GM18870 (cell line): Measurements from ENCODE around the gene ADORA2A.
A peak's percentile ranks its signal among the peaks of the same experiment; 100 is the strongest.

Experiments
- ATAC-seq: cut with Tn5 transposase; IDR thresholded peaks from one replicate; pipeline ENCODE4 v1.9.1; 2021; ENCODE audit warnings: moderate library complexity; ENCODE audit not compliant: unreplicated experiment

The ADORA2A gene

DNA sequence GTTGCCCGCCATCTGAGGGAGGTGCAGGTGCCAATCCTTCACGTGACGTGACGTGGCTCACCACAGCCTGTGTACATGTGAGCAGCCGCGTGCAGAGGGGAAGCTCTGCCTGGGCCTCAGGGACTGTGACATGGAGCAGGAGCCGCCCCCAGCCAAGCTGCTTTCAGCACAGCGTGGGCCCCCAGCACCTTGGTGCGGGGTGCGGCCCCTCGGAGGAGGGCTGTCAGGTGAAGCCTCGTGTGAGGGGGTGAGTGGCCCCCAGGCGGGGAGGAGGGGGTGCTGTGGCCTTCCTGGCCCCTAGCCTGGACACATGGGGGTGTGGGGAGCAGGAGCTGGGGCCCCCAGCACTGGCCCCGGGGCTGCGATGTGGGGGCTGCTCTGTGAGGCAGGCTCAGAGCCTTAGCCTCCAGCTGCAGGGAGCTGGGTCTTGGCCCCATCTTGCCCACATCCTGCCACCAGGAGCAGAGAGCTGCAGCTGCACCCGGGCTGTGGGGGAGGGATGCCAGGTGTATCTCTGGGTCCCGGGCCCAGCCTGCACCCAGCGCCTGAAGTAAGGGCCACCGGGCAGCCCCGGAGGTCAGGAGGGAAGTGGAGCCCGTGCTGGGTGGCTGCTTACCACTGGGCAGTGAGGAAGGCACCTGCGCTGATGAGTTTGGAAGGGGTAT is at the start of gene ADORA2A:
Gene ADORA2A (plus strand): TSS at position 100 of the 665 bp plus-strand sequence. CDS start 5,806 bp downstream, outside the sequence.
- peak; percentile 56 for ATAC-seq

DNA sequence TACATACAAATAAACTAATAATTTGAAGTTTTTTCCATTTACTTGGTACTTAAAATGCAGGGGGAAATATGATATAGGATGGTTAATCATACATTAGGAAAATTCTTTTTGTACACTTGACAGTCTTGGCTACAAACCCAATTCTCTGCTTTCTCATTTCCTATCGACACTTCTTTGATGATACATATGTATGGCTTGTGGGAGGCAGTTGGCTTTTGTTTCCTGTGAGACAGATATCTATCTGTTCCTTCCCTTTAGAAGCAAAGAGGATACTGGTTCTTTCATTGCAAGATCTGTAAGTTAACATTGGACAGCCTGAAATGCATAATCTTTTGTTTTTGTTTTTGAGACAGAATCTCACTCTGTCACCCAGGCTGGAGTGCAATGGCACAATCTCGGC is 47.9 kb upstream of the ADORA2A start:
- no peak for ATAC-seq

DNA sequence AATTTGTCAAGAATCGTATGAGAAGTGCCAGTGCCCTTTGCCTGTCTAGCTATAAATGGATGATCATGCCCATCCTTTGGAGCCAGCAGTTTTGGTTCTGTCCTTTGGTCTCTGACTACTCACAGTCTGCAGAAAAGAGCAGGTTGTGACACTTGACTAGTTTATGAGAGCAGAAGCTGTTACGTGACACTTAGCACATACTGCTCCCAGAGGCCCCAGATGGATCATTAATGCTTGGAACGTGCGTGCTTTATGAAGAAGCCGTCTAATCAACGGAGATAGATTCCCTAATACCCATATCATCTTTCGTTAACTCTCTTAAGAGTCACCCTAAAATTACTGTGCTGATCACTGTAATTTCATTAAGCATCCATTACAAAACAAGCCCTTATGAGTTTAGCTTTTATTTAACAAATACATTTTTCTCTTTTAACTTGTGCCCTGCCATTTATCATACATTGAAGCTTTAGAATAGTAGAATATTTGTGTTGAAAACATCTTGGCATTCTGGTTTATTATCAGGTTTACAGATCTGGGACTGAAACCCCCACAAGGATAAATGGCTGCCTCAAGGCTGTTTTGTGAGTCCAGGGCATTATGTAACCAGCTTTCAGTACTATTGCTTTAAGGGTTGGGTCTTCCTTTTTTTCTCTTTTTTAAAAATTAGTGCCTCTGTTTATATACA is 47.0 kb upstream of the ADORA2A start:
- no peak for ATAC-seq

GRCh38 chr22:24380905-24381230 is 46.5 kb upstream of the ADORA2A start:
- ATAC-seq: no peak

- ATAC-seq: no peak
Measured at GRCh38 chr22:24383061-24383460, 44.3 kb upstream of the ADORA2A start.

GRCh38 chr22:24384131-24384530 is 43.3 kb upstream of the ADORA2A start:
- no peak for ATAC-seq

GRCh38 chr22:24386937-24387471 is 40.4 kb upstream of the ADORA2A start:
- ATAC-seq: no peak

DNA sequence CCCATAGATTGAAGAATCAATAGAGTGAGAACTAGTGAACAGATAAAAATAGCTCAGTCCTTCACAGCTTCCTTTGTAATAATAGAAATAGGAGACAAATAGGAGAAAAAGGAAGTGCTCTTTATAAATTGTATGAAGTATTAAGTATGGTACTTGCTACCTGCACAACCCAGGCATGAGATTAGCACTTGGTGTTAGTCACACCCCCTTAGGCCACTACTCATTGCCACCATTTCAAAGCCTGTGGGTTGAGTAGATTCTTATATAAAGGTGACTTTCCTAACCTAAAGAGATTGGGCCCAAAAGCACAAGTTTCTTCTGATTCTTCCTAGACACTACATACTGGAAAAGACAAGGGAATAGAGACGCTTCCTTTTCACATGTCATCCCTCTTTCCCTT is 37.7 kb upstream of the ADORA2A start:
- no peak for ATAC-seq

DNA sequence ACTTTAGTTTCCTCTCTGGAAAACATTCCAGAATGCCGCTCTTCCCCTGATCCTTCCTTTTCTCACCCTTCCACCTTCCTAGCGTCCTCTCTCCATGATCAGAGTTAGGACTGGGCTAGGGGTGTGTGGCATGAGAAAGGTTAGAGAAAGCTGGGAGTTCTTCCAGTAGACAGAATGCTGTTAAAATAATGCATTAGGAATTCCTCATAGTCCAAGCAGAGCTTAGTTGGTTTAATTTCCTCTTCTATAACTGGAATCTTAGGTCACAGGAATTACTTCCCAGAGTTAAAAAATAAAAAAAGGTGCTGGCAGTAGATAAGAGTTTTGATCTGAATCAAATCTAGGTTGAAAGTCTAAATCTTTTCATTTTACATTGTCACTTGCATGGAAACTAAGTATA is 37.2 kb upstream of the ADORA2A start:
- ATAC-seq: no peak

DNA sequence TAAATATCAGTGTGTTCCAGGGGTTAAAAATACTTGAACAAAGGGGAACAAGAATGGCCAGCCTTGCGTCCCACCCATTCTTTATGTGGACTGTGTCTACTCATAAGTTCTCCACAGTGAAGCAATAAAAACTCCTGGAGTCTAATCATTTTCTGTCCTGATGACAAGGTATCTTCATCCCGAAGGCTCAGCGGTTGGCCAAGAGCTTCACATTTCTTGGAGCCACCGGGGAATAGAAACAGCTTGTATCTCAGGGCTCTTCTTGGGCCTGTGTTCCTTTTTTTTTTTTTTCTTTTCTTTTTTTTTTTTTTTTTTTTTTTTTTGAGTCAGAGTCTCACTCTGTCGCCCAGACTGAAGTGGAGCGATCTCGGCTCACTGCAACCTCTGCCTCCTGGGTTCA is 36.8 kb upstream of the ADORA2A start:
- no peak for ATAC-seq

GRCh38 chr22:24391836-24392217 is 35.6 kb upstream of the ADORA2A start:
- ATAC-seq: no peak

DNA sequence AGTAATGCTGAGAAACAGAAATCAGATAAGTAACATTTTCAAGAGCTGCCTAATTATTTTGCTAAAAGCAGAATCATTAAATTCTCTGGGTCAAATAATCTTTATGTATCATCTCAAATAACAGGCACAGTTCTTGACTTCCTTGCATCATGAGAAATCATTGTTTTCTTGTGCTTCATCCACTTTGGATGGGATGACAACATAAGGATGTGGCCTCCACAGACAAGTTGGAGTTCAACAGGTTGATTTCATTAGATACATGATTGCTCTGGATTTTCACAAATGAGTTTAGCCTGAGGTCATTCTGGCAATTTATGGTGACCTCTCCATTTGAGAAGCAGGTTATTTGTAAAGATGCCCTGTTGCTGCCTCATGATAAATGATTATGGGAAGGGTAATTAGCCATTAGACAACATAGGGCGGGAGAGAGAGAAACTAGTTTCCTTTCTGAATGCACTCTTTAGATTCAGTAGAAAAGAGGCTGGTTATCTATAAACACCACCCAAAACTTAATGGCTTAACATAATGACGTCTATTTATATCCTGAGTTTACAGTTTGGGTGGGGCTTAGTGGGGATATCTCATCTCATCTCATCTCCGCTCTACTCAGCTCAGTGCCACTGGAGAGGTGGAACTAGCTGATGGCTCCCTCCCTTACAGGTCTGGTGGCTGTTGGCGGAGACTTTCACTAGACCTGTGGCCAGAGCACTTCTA is 35.0 kb upstream of the ADORA2A start:
- no peak for ATAC-seq

- no peak for ATAC-seq
Measured at GRCh38 chr22:24393012-24393559, 34.3 kb upstream of the ADORA2A start.

GRCh38 chr22:24393848-24394247 is 33.6 kb upstream of the ADORA2A start:
- ATAC-seq: no peak

- ATAC-seq: no peak
Measured at GRCh38 chr22:24394254-24394653, 33.1 kb upstream of the ADORA2A start.

DNA sequence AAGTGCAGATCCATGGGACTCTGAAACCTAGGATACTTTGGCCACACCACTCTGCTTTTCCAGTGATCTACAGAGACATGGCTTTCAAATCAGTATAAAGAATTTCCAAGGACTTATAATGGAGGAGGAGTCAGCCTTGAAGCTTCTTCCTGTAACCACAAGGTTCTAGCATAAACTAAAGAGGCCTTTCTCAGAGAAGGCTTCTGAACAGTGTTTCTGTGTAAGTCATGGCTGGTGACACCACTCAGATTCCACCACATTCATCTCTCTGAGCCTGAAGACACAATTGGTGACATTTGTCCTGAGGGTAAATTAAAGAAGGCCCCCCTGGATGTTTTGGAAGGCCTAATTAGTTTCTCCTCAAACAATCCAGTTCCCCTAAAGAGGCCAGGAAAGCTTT is 29.0 kb upstream of the ADORA2A start:
- no peak for ATAC-seq

DNA sequence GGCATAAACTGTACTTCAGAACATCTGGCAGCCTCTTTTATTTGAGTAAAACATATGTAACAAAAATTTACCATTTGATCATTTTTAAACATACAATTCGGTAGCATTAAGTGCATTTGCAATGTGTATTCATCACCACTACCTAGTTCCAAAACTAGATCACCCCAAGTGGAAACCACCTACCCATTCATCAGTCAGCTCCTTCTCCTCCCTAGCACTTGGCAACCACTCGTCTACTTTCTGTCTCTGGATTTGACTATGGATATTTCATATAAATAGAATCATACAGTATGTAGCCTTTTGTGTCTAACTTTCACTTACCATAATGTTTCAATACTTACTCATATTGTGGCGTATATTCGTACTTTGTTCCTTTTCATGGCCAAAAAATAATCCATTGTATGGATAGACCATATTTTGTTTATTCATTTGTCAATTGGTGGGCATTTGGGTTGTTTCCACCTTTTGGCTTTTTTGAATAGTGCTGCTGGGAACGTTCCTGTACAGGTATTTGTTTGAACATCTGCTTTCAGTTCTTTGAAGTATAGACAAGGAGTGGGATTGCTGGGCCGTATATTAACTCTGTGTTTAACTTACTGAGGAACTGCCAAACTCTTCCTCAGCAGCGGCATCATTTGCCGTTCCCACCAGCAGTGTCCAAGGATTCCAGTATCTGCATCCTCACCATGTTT is 27.2 kb upstream of the ADORA2A start:
- no peak for ATAC-seq

DNA sequence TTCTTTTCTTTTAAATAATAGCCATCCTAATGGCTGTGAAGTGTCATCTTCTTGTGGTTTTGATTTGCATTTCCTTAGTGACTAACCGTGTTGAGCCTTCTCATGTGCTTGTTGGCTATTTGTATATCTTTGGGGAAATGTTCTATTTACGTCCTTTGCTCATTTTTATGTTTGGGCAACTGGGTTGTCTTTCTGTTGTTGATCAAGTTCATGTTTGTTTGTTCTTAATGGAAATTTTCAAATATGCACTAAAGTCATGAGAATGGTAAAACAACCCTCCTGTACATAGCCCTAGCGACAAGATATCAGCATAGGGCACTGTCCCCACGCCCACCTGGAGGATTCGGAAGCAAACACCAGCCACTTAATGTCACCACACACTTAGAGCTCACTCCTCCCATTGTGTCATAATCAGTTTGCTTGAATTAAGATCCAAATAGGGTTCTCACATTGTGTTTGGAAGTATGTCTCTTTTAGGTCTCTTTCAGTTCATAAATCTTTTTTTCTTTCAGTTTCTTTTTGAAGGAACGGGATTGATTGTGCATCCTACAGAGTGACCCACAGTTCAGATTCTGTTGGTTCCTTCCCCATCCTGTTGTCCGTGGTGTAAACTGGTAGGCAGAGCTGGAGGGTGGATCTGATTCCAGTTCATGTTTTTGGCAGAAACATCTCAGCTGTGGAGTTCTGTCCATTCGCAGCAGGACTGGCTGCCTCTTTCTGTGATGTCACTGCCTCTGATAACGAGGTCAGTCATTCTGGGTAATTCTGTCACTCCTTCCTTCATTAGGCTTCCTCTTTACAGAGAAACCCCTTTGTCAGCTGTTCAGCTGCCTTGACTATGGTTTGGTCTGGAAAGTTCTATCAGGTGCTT is 26.4 kb upstream of the ADORA2A start:
- ATAC-seq: no peak

GRCh38 chr22:24401931-24402367 is 25.4 kb upstream of the ADORA2A start:
- ATAC-seq: no peak
